GM12878 (cell line): Measurements from ENCODE around the gene TBKBP1. TPM values are rescaled to one million over a fixed set of nuclear protein-coding genes. Genes with fewer than 3 reads are reported as not detected.

Experiments
- ATAC-seq: fragments of 200-7000 bp; cut with Tn5 transposase; 3 replicates; pipeline ENCODE4 v1.9.1; 2020; ENCODE audit warnings: mild to moderate bottlenecking, moderate library complexity
- BruUV-seq: library from RNA; stranded (reverse); fragments of 400-500 nt; replicated peaks from 2 replicates; lab custom pipeline; 2021; lab: Mats Ljungman, UMichigan
- CTCF ChIA-PET: fragments of 300-600 bp; sonication (Branson Sonifier 250); formaldehyde crosslinking; extraction: SDS; loops from one replicate; lab custom pipeline; 2021; ENCODE audit warnings: inconsistent platforms; lab: Yijun Ruan, JAX
- POLR2A ChIA-PET: fragments of 350-600 bp; formaldehyde crosslinking; extraction: SDS; loops from one replicate; lab custom pipeline; 2021; ENCODE audit warnings: inconsistent platforms; lab: Charles Lee
- RAD21 ChIA-PET: fragments of 300-600 bp; sonication (Branson Sonifier 250); formaldehyde crosslinking; loops from one replicate; lab custom pipeline; 2023; ENCODE audit warnings: antibody characterized with exemption; ENCODE audit not compliant: unreplicated experiment; lab: Charles Lee
- SMC1A ChIA-PET: fragments of 300-600 bp; sonication (Branson Sonifier 250); formaldehyde crosslinking; loops from one replicate; lab custom pipeline; 2023; ENCODE audit not compliant: unreplicated experiment, uncharacterized antibody; lab: Charles Lee
- DNase-seq: peaks from one replicate; pipeline ENCODE4 v3.0.0-alpha.2; 2011; ENCODE audit warnings: low read depth, low spot score
- FAIRE-seq: peaks from 3 replicates; lab custom pipeline; 2011; peaks lifted over from hg19 to GRCh38; lab: Jason Lieb, UNC
- H2AFZ ChIP-seq: 2 replicates; pipeline ENCODE4 v1.6.0; 2011; ENCODE audit warnings: low read depth, low read length, control low read depth; ENCODE audit not compliant: control insufficient read depth
- H3K27ac ChIP-seq: 2 replicates; pipeline ENCODE4 v1.5.1; 2011; ENCODE audit warnings: control low read depth; ENCODE audit not compliant: control insufficient read depth, insufficient read depth
- H3K27me3 ChIP-seq, 2 experiments: replicated peaks in 1 of 2; 2 replicates each; pipeline versions ENCODE4 v1.6.0 to v1.6.1; 2011; ENCODE audit warnings: low read length in 1 of 2; ENCODE audit not compliant: control insufficient read depth in 2 of 2, insufficient read depth in 2 of 2
- H3K36me3 ChIP-seq, 2 experiments: 2 replicates each; pipeline ENCODE4 v1.5.1; 2011; ENCODE audit warnings: low read length in 1 of 2; ENCODE audit not compliant: control insufficient read depth in 2 of 2, insufficient read depth in 2 of 2
- H3K4me1 ChIP-seq: 2 replicates; pipeline ENCODE4 v1.6.1; 2011; ENCODE audit warnings: mild to moderate bottlenecking, low read length, moderate library complexity, mixed read lengths; ENCODE audit not compliant: control insufficient read depth, insufficient read depth
- H3K4me2 ChIP-seq: 2 replicates; pipeline ENCODE4 v1.6.0; 2011; ENCODE audit warnings: control low read depth; ENCODE audit not compliant: control insufficient read depth, insufficient read depth
- H3K4me3 ChIP-seq: fragments of 200-600 bp; sonication (generic); 2 replicates; pipeline ENCODE4 v1.5.1; 2016
- H3K79me2 ChIP-seq: 2 replicates; pipeline ENCODE4 v1.6.0; 2011; ENCODE audit warnings: low read length; ENCODE audit not compliant: control insufficient read depth, insufficient read depth
- H3K9ac ChIP-seq: 2 replicates; pipeline ENCODE4 v1.8.0; 2011; ENCODE audit warnings: low read length, control low read depth, mixed read lengths; ENCODE audit not compliant: control insufficient read depth, insufficient read depth
- H3K9me3 ChIP-seq: replicated peaks from 3 replicates; pipeline ENCODE4 v1.5.1; 2011; ENCODE audit warnings: mild to moderate bottlenecking, low read length; ENCODE audit not compliant: control insufficient read depth, insufficient read depth
- H4K20me1 ChIP-seq: 2 replicates; pipeline ENCODE4 v1.6.0; 2011; ENCODE audit not compliant: control insufficient read depth, insufficient read depth
- CREM ChIP-seq: IDR thresholded peaks from 2 replicates; pipeline ENCODE4 v1.6.1; 2014; ENCODE audit warnings: antibody characterized with exemption, low read depth
- E2F8 ChIP-seq: fragments of 450-650 bp; IDR thresholded peaks from 2 replicates; pipeline ENCODE4 v1.6.1; 2018; ENCODE audit warnings: mild to moderate bottlenecking, low read depth, moderate library complexity; ENCODE audit not compliant: partially characterized antibody
- RBBP5 ChIP-seq: fragments of 200-600 bp; sonication (generic); conservative IDR thresholded peaks from 2 replicates; pipeline ENCODE4 v1.6.1; 2016
- RELA ChIP-seq: fragments of 450-650 bp; IDR thresholded peaks from 2 replicates; pipeline ENCODE4 v1.8.0; 2014; ENCODE audit warnings: borderline replicate concordance; ENCODE audit not compliant: partially characterized antibody
- STAT1 ChIP-seq: fragments of 450-650 bp; conservative IDR thresholded peaks from 2 replicates; pipeline ENCODE4 v1.6.1; 2014; ENCODE audit warnings: antibody characterized with exemption, mild to moderate bottlenecking
- WGBS: methylation state at CpG from one replicate; pipeline ENCODE4 v1.1.6; 2016; ENCODE audit warnings: low lambda C conversion rate; ENCODE audit not compliant: insufficient replicate concordance, insufficient coverage; ENCODE audit errors: missing lambda C conversion rate; 5-methylcytosine and 5-hydroxymethylcytosine counted together
- in situ Hi-C: fragments of 300-500 bp; cut with MboI; formaldehyde crosslinking; loops from 9 replicates; pipeline ENCODE4 v1.14.3; 2018; ENCODE audit warnings: mixed read lengths
- intact Hi-C: fragments of 100-400 bp; cut with micrococcal nuclease; formaldehyde crosslinking; loops from one replicate; pipeline ENCODE4 v1.14.2; 2022; ENCODE audit not compliant: unreplicated experiment
- polyA plus RNA-seq, 11 experiments: library from polyadenylated mRNA; depleted of rRNA in 4 of 11; unstranded in 6 of 11; stranded (reverse) in 5 of 11; fragments of >200 nt; fragmentation: Nextera tagmentation in 4 of 11; fragmentation: Illumina TruSeq in 1 of 11; extraction: Ambion mirVana in 4 of 11; extraction: Trizol in 1 of 11; gene quantifications; 1 replicate in 1 of 11; 2 replicates in 10 of 11; pipeline versions ENCODE4 v1.2.1 to v1.2.3, GENCODE V29; 2011 to 2016; ENCODE audit warnings: inconsistent platforms in 2 of 11, missing spikeins in 2 of 11, low read depth in 1 of 11
- total RNA-seq, 4 experiments: library from RNA; depleted of rRNA in 3 of 4; stranded (reverse); fragments of >200 nt in 3 of 4; fragmentation: Illumina TruSeq in 1 of 4; extraction: Trizol in 1 of 4; gene quantifications; 2 replicates each; pipeline versions ENCODE4 v1.2.1 to v1.2.3, GENCODE V29; 2013 to 2021

TBKBP1 gene
- total and polyA plus RNA-seq, 10 of the 15 experiments (the other 5 are each of a cell fraction or from before 2014, with no cell fraction given) = 0.11 to 2.7 (median 0.74) TPM; not detected in 3

GRCh38 chr17:47704736-47705135 is 10.8 kb downstream of the TBKBP1 start:
- no peak overlapping the region for H3K27ac ChIP-seq
- no peak for FAIRE-seq
- peaks cover 42% of the 10 kb centered on the region for H3K4me1 ChIP-seq

More at GRCh38 chr17:47704736-47705135, 10.8 kb downstream of the TBKBP1 start:
- H3K9ac ChIP-seq = no peak overlapping the region
- TF ChIP-seq CREM (no peak), RELA (no peak), E2F8 (no peak), RBBP5 (no peak), STAT1 (no peak)
- H3K36me3 ChIP-seq = no peaks in the 10 kb centered on the region
- DNase-seq (no peak), ATAC-seq (no peak)
- POLR2A ChIA-PET = interaction anchor here (0.6 to 9.2 kb wide), 5 partner anchors 11 to 91 kb away, joined by 3 to 76 read pairs (median 3); partner anchors contain the start of gene TBKBP1
- no TSS peak for BruUV-seq
- H3K4me2 ChIP-seq = no peak overlapping the region
- intact Hi-C loops (no loop called here), in situ Hi-C loops (no loop called here)
- no peaks in the 10 kb centered on the region for H4K20me1 ChIP-seq
- H3K27me3 ChIP-seq = no peaks in the 10 kb centered on the region
- no peaks in the 10 kb centered on the region for H3K9me3 ChIP-seq
- 43% methylated on average over 6 of the region's 6 CpGs for WGBS
- SMC1A ChIA-PET = interaction anchor here (1.2 to 6.5 kb wide), 4 partner anchors 10 to 31 kb away, joined by 3 to 31 read pairs (median 16); partner anchors contain the start of gene TBKBP1
- RAD21 ChIA-PET = interaction anchor here (1.0 to 9.9 kb wide), 4 partner anchors 12 to 37 kb away, joined by 3 to 136 read pairs (median 6); partner anchors contain the start of gene TBX21
- no peak overlapping the region for H3K4me3 ChIP-seq
- CTCF ChIA-PET = interaction anchor here (1.1 to 9.4 kb wide), 2 partner anchors 11 to 28 kb away, joined by 8 to 229 read pairs; partner anchors contain the start of gene TBX21
- H3K79me2 ChIP-seq = no peaks in the 10 kb centered on the region
- H2AFZ ChIP-seq = no peak overlapping the region
